ENCODE measurements around the gene LDLRAD4.

The LDLRAD4 gene

GRCh38 chr18:13217971-13218367 is 591 bp upstream of the LDLRAD4 start:
- H4K8ac ChIP-seq (ENCODE audit: low read length), result no peak overlapping the region
- H3K9me3 ChIP-seq (ENCODE audit: control insufficient read depth, low read length), result no peaks in the 10 kb centered on the region
- H3K36me3 ChIP-seq (ENCODE audit: control insufficient read depth in 1 of 2, insufficient read depth in 2 of 2, low read depth in 1 of 2, low read length in 2 of 2), result peaks cover 0 to 3% of the 10 kb centered on the region in 2 experiments
- peak overlapping the region in 1 of 2 experiments; percentile 12 for H3K14ac ChIP-seq (ENCODE audit: low read length in 2 of 2)
- no peaks in the 10 kb centered on the region for H3K79me1 ChIP-seq (replicated peaks; ENCODE audit: low read length, poor library complexity, severe bottlenecking)
- WGBS, result 1% methylated on average over 35 of the region's 53 CpGs
- H3K23ac ChIP-seq (ENCODE audit: low read length in 2 of 2), result no peak overlapping the region
- peak; percentile 9 for DNase-seq
- H3K4ac ChIP-seq (ENCODE audit: low read depth in 1 of 2, low read length in 2 of 2), result no peak overlapping the region
- H3K18ac ChIP-seq (ENCODE audit: low read depth in 1 of 2, low read length in 2 of 2), result no peak overlapping the region
- peaks cover 24% of the 10 kb centered on the region for H3K4me1 ChIP-seq (ENCODE audit: control insufficient read depth, insufficient read depth, low read depth, low read length)
- no peak overlapping the region for H2BK5ac ChIP-seq (ENCODE audit: low read depth, low read length, poor library complexity, severe bottlenecking)
- peak overlapping the region; percentile 85 for H3K4me2 ChIP-seq (ENCODE audit: low read length, poor library complexity, severe bottlenecking)
- no peak overlapping the region for H2BK12ac ChIP-seq (ENCODE audit: low read length in 2 of 2)
- H3K9ac ChIP-seq (ENCODE audit: low read length), result no peak overlapping the region
- H2AK5ac ChIP-seq (ENCODE audit: low read length, severe bottlenecking), result no peak overlapping the region
- H3K27ac ChIP-seq (ENCODE audit: low read length, poor library complexity, severe bottlenecking), result no peak overlapping the region
- H2BK15ac ChIP-seq (ENCODE audit: low read depth, poor library complexity, severe bottlenecking), result no peak overlapping the region
- peak overlapping the region in 1 of 2 experiments; percentile 55 for H3K4me3 ChIP-seq (ENCODE audit: insufficient read depth in 1 of 2, low read depth in 1 of 2, low read length in 2 of 2)
- no peak overlapping the region for H4K91ac ChIP-seq (ENCODE audit: low read length)
- H2BK120ac ChIP-seq (ENCODE audit: low read depth, low read length), result no peak overlapping the region
- no peak overlapping the region for H2AFZ ChIP-seq (ENCODE audit: low read depth, low read length)
- H3K27me3 ChIP-seq (ENCODE audit: control insufficient read depth in 1 of 2, insufficient read depth in 1 of 2, low read length in 2 of 2), result peaks cover 71 to 81% of the 10 kb centered on the region in 2 experiments

GRCh38 chr18:13218997-13219396 is 437 bp downstream of the LDLRAD4 start:
- Histone ChIP-seq H2BK5ac (ENCODE audit: low read depth, low read length, poor library complexity, severe bottlenecking) (no peak overlapping the region), H3K4ac (ENCODE audit: low read depth in 1 of 2, low read length in 2 of 2) (no peak overlapping the region), H2BK120ac (ENCODE audit: low read depth, low read length) (no peak overlapping the region), H4K91ac (ENCODE audit: low read length) (no peak overlapping the region), H3K9me3 (ENCODE audit: control insufficient read depth, low read length) (no peaks in the 10 kb centered on the region), H3K36me3 (ENCODE audit: control insufficient read depth in 1 of 2, insufficient read depth in 2 of 2, low read depth in 1 of 2, low read length in 2 of 2) (peaks cover 0 to 3% of the 10 kb centered on the region in 2 experiments), H2BK15ac (ENCODE audit: low read depth, poor library complexity, severe bottlenecking) (no peak overlapping the region), H2AK5ac (ENCODE audit: low read length, severe bottlenecking) (no peak overlapping the region), H2BK12ac (ENCODE audit: low read length in 2 of 2) (no peak overlapping the region), H2AFZ (ENCODE audit: low read depth, low read length) (no peak overlapping the region), H3K4me3 (ENCODE audit: insufficient read depth in 1 of 2, low read depth in 1 of 2, low read length in 2 of 2) (no peak overlapping the region), H3K14ac (ENCODE audit: low read length in 2 of 2) (no peak overlapping the region), H3K79me1 (replicated peaks; ENCODE audit: low read length, poor library complexity, severe bottlenecking) (no peaks in the 10 kb centered on the region), H3K9ac (ENCODE audit: low read length) (no peak overlapping the region), H3K27ac (ENCODE audit: low read length, poor library complexity, severe bottlenecking) (no peak overlapping the region), H3K4me1 (ENCODE audit: control insufficient read depth, insufficient read depth, low read depth, low read length) (peaks cover 23% of the 10 kb centered on the region), H3K4me2 (ENCODE audit: low read length, poor library complexity, severe bottlenecking) (peak overlapping the region; percentile 85), H4K8ac (ENCODE audit: low read length) (no peak overlapping the region), H3K27me3 (ENCODE audit: control insufficient read depth in 1 of 2, insufficient read depth in 1 of 2, low read length in 2 of 2) (peaks cover 70% of the 10 kb centered on the region in 2 experiments), H3K23ac (ENCODE audit: low read length in 2 of 2) (no peak overlapping the region), H3K18ac (ENCODE audit: low read depth in 1 of 2, low read length in 2 of 2) (no peak overlapping the region)
- DNase-seq, result no peak
- WGBS, result 22% methylated on average over 14 of the region's 15 CpGs

DNA sequence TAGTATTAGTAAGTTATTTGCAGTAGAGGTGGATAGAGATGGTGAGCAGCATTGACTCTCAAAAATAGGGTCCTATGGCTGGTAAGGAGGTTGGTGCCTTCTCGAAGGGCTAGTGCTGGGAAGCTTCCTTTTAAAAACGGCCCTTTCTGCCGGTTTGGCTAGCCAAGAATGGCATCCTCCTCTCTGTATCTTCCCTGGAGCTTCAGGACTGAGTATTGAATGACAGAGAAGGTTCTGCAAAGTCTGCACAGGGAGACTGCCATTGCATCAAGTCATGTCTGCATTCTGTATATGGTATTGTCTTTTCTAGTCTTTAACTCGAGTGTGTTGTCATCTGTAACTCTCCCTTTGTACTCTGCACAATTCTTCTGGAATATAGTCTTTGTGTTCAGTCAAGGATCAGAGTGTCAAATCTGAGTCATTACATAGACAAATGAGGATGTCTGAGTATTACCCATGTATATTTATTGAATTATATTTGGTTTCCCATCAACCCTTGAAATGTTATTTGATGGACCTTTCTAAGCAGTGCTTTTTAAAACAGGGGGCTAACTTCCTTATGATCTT is 1.1 kb downstream of the LDLRAD4 start:
- Histone ChIP-seq H2AFZ (ENCODE audit: low read depth, low read length) (no peak overlapping the region), H3K14ac (ENCODE audit: low read length in 2 of 2) (no peak overlapping the region), H3K27me3 (ENCODE audit: control insufficient read depth in 1 of 2, insufficient read depth in 1 of 2, low read length in 2 of 2) (peaks cover 64 to 68% of the 10 kb centered on the region in 2 experiments), H2BK5ac (ENCODE audit: low read depth, low read length, poor library complexity, severe bottlenecking) (no peak overlapping the region), H4K91ac (ENCODE audit: low read length) (no peak overlapping the region), H2BK120ac (ENCODE audit: low read depth, low read length) (no peak overlapping the region), H3K4me3 (ENCODE audit: insufficient read depth in 1 of 2, low read depth in 1 of 2, low read length in 2 of 2) (no peak overlapping the region), H3K4ac (ENCODE audit: low read depth in 1 of 2, low read length in 2 of 2) (no peak overlapping the region), H3K9me3 (ENCODE audit: control insufficient read depth, low read length) (no peaks in the 10 kb centered on the region), H3K79me1 (replicated peaks; ENCODE audit: low read length, poor library complexity, severe bottlenecking) (no peaks in the 10 kb centered on the region), H3K36me3 (ENCODE audit: control insufficient read depth in 1 of 2, insufficient read depth in 2 of 2, low read depth in 1 of 2, low read length in 2 of 2) (peaks cover 0 to 3% of the 10 kb centered on the region in 2 experiments), H3K27ac (ENCODE audit: low read length, poor library complexity, severe bottlenecking) (no peak overlapping the region), H2BK15ac (ENCODE audit: low read depth, poor library complexity, severe bottlenecking) (no peak overlapping the region), H3K9ac (ENCODE audit: low read length) (no peak overlapping the region), H2AK5ac (ENCODE audit: low read length, severe bottlenecking) (no peak overlapping the region), H3K23ac (ENCODE audit: low read length in 2 of 2) (no peak overlapping the region), H3K4me2 (ENCODE audit: low read length, poor library complexity, severe bottlenecking) (no peak overlapping the region), H3K4me1 (ENCODE audit: control insufficient read depth, insufficient read depth, low read depth, low read length) (peaks cover 23% of the 10 kb centered on the region), H2BK12ac (ENCODE audit: low read length in 2 of 2) (no peak overlapping the region), H4K8ac (ENCODE audit: low read length) (no peak overlapping the region), H3K18ac (ENCODE audit: low read depth in 1 of 2, low read length in 2 of 2) (no peak overlapping the region)
- WGBS, result 64% methylated on average over 4 of the region's 4 CpGs
- DNase-seq, result no peak

- no peak overlapping the region for H3K18ac ChIP-seq (ENCODE audit: low read depth in 1 of 2, low read length in 2 of 2)
- WGBS, result 59% methylated on average over 10 of the region's 10 CpGs
These were observed 1.9 kb downstream of the LDLRAD4 start for GRCh38 chr18:13220361-13220991.

More at GRCh38 chr18:13220361-13220991, 1.9 kb downstream of the LDLRAD4 start:
- Histone ChIP-seq H2BK120ac (ENCODE audit: low read depth, low read length) (no peak overlapping the region), H3K36me3 (ENCODE audit: control insufficient read depth in 1 of 2, insufficient read depth in 2 of 2, low read depth in 1 of 2, low read length in 2 of 2) (peaks cover 0 to 3% of the 10 kb centered on the region in 2 experiments), H3K14ac (ENCODE audit: low read length in 2 of 2) (no peak overlapping the region), H2BK5ac (ENCODE audit: low read depth, low read length, poor library complexity, severe bottlenecking) (no peak overlapping the region), H3K79me1 (replicated peaks; ENCODE audit: low read length, poor library complexity, severe bottlenecking) (no peaks in the 10 kb centered on the region), H3K4me2 (ENCODE audit: low read length, poor library complexity, severe bottlenecking) (no peak overlapping the region), H3K4me3 (ENCODE audit: insufficient read depth in 1 of 2, low read depth in 1 of 2, low read length in 2 of 2) (no peak overlapping the region), H4K91ac (ENCODE audit: low read length) (no peak overlapping the region), H2BK15ac (ENCODE audit: low read depth, poor library complexity, severe bottlenecking) (no peak overlapping the region), H2BK12ac (ENCODE audit: low read length in 2 of 2) (no peak overlapping the region), H3K9ac (ENCODE audit: low read length) (no peak overlapping the region), H2AK5ac (ENCODE audit: low read length, severe bottlenecking) (no peak overlapping the region), H4K8ac (ENCODE audit: low read length) (no peak overlapping the region), H3K27ac (ENCODE audit: low read length, poor library complexity, severe bottlenecking) (no peak overlapping the region), H3K27me3 (ENCODE audit: control insufficient read depth in 1 of 2, insufficient read depth in 1 of 2, low read length in 2 of 2) (peaks cover 59 to 68% of the 10 kb centered on the region in 2 experiments), H3K4ac (ENCODE audit: low read depth in 1 of 2, low read length in 2 of 2) (no peak overlapping the region), H3K23ac (ENCODE audit: low read length in 2 of 2) (no peak overlapping the region), H3K4me1 (ENCODE audit: control insufficient read depth, insufficient read depth, low read depth, low read length) (peaks cover 23% of the 10 kb centered on the region), H3K9me3 (ENCODE audit: control insufficient read depth, low read length) (no peaks in the 10 kb centered on the region), H2AFZ (ENCODE audit: low read depth, low read length) (no peak overlapping the region)
- no peak for DNase-seq

Data from mesenchymal stem cell (in vitro differentiated cells and primary cell).